B cell (primary cell): ENCODE data around the gene LRP2. TPM values are rescaled to one million over a fixed set of nuclear protein-coding genes. Genes with fewer than 3 reads are reported as not detected.

Source experiments
- ATAC-seq: fragments of 200-7000 bp; cut with Tn5 transposase; one replicate; pipeline ENCODE4 v1.10.0; 2021; ENCODE audit warnings: low read depth, mild to moderate bottlenecking, moderate number of reproducible peaks, moderate library complexity
- CTCF ChIA-PET: fragments of 350-600 bp; sonication (Branson Sonifier 250); formaldehyde crosslinking; loops from one replicate; lab custom pipeline; 2021; ENCODE audit warnings: antibody characterized with exemption, inconsistent platforms; lab: Charles Lee
- POLR2A ChIA-PET: fragments of 350-600 bp; sonication (Branson Sonifier 250); formaldehyde crosslinking; loops from one replicate; lab custom pipeline; 2021; ENCODE audit warnings: antibody characterized with exemption; lab: Charles Lee
- DNase-seq: peaks from one replicate; pipeline ENCODE4 v3.0.0; 2013
- H2AFZ ChIP-seq: 2 replicates; pipeline ENCODE4 v1.6.1; 2012; ENCODE audit warnings: mild to moderate bottlenecking, low read depth, low read length; ENCODE audit not compliant: insufficient read depth, poor library complexity, severe bottlenecking
- H3K27ac ChIP-seq, 2 donors: 1 replicate in 1 of 2; 2 replicates in 1 of 2; pipeline ENCODE4 v1.5.1; 2012 to 2013; ENCODE audit warnings: low read length in 2 of 2, mild to moderate bottlenecking in 2 of 2, moderate library complexity in 1 of 2
- H3K27me3 ChIP-seq, 4 experiments: fragments of 200-600 bp in 1 of 4; sonication (generic) in 1 of 4; replicated peaks in 1 of 4; 1 replicate in 2 of 4; 2 replicates in 2 of 4; pipeline versions ENCODE4 v1.6.1 to v1.7.0; 2013 to 2016; ENCODE audit warnings: low read length in 3 of 4, mild to moderate bottlenecking in 2 of 4, mixed read lengths in 1 of 4, moderate library complexity in 1 of 4; ENCODE audit not compliant: insufficient read depth in 4 of 4, control insufficient read depth in 3 of 4; ENCODE audit errors: control extremely low read depth in 1 of 4
- H3K36me3 ChIP-seq, 2 experiments: replicated peaks in 1 of 2; 1 replicate in 1 of 2; 2 replicates in 1 of 2; pipeline versions ENCODE4 v1.6.1 to v1.7.1; 2013; ENCODE audit warnings: low read length in 1 of 2; ENCODE audit not compliant: insufficient read depth in 2 of 2, control insufficient read depth in 1 of 2; ENCODE audit errors: control extremely low read depth in 1 of 2, extremely low read depth in 1 of 2
- H3K4me1 ChIP-seq, 2 donors: fragments of 200-600 bp in 1 of 2; sonication (generic) in 1 of 2; 1 replicate in 1 of 2; 2 replicates in 1 of 2; pipeline versions ENCODE4 v1.5.1 to v1.6.1; 2013 to 2017; ENCODE audit warnings: low read length in 2 of 2; ENCODE audit not compliant: control insufficient read depth in 2 of 2, insufficient read depth in 2 of 2
- H3K4me2 ChIP-seq: replicated peaks from 2 replicates; pipeline ENCODE3; 2012; ENCODE audit warnings: mild to moderate bottlenecking, low read depth, low read length; ENCODE audit not compliant: poor library complexity, severe bottlenecking
- H3K4me3 ChIP-seq, 5 experiments: fragments of 200-600 bp in 1 of 5; sonication (generic) in 1 of 5; 1 replicate in 3 of 5; 2 replicates in 2 of 5; pipeline versions ENCODE4 v1.5.1 to v1.7.0; 2011 to 2016; ENCODE audit warnings: low read length in 4 of 5, mild to moderate bottlenecking in 4 of 5, low read depth in 2 of 5, control low read depth in 1 of 5, moderate library complexity in 1 of 5; ENCODE audit not compliant: insufficient read depth in 1 of 5; ENCODE audit errors: control extremely low read depth in 1 of 5, extremely low read depth in 1 of 5
- H3K79me2 ChIP-seq: fragments of 200-600 bp; sonication (generic); one replicate; pipeline ENCODE4 v1.6.0; 2016; ENCODE audit warnings: low read length; ENCODE audit not compliant: control insufficient read depth, insufficient read depth
- H3K9ac ChIP-seq: fragments of 200-600 bp; sonication (generic); 2 replicates; pipeline ENCODE4 v1.6.1; 2017; ENCODE audit warnings: mild to moderate bottlenecking, low read length, moderate library complexity
- H3K9me3 ChIP-seq, 3 donors: one replicate each; pipeline versions ENCODE4 v1.6.1 to v1.7.1; 2013; ENCODE audit warnings: low read length in 2 of 3; ENCODE audit not compliant: control insufficient read depth in 2 of 3, insufficient read depth in 1 of 3; ENCODE audit errors: control extremely low read depth in 1 of 3
- H4K20me1 ChIP-seq: 2 replicates; pipeline ENCODE4 v1.6.0; 2012; ENCODE audit warnings: mild to moderate bottlenecking, low read length; ENCODE audit not compliant: insufficient read depth, control insufficient read depth, poor library complexity, severe bottlenecking
- H3K27ac Mint-ChIP-seq: one replicate; pipeline ENCODE4 v1.8.0; 2021; ENCODE audit warnings: mixed read lengths
- H3K27me3 Mint-ChIP-seq: one replicate; pipeline ENCODE4 v1.8.0; 2021; ENCODE audit warnings: mixed read lengths
- H3K4me1 Mint-ChIP-seq: one replicate; pipeline ENCODE4 v1.8.0; 2021; ENCODE audit warnings: mixed read lengths
- H3K4me3 Mint-ChIP-seq: one replicate; pipeline ENCODE4 v1.8.0; 2021; ENCODE audit warnings: mixed read lengths
- H3K9me3 Mint-ChIP-seq: one replicate; pipeline ENCODE4 v1.8.0; 2022; ENCODE audit warnings: mixed read lengths; ENCODE audit not compliant: insufficient read depth
- CTCF ChIP-seq: fragments of 200-600 bp; IDR thresholded peaks from one replicate; pipeline ENCODE4 v1.8.0; 2022; ENCODE audit warnings: antibody characterized with exemption, mild to moderate bottlenecking
- EZH2 ChIP-seq: IDR thresholded peaks from 2 replicates; pipeline ENCODE4 v1.6.1; 2012; ENCODE audit warnings: borderline replicate concordance, low read depth, mild to moderate bottlenecking, moderate library complexity, low read length; ENCODE audit not compliant: insufficient read depth, poor library complexity, severe bottlenecking
- WGBS: methylation state at CpG from one replicate; pipeline ENCODE4 v1.1.5; 2013; ENCODE audit warnings: missing lambda C conversion rate; ENCODE audit not compliant: insufficient coverage; 5-methylcytosine and 5-hydroxymethylcytosine counted together
- intact Hi-C: fragments of 100-400 bp; cut with micrococcal nuclease; formaldehyde crosslinking; loops from one replicate; pipeline ENCODE4 v1.10.0; 2022
- polyA plus RNA-seq: library from polyadenylated mRNA; depleted of rRNA; stranded (reverse); fragments of >200 nt; gene quantifications from 2 replicates; pipeline ENCODE4 v1.2.3, GENCODE V29; 2012
- total RNA-seq, 2 donors: library from RNA; stranded (reverse); fragments of 120-200 nt in 1 of 2; gene quantifications; 1 replicate in 1 of 2; 2 replicates in 1 of 2; pipeline versions ENCODE4 v1.2.3 to v1.2.4, GENCODE V29; 2013 to 2022

Gene LRP2
- total and polyA plus RNA-seq, 2 donors (not counting 1 experiment from before 2014, with no cell fraction given) = not detected

- CTCF ChIA-PET = no interaction called here
Observed at GRCh38 chr2:169189132-169189531, 173.2 kb downstream of the LRP2 start.

GRCh38 chr2:169185711-169186110 lies 176.6 kb downstream of the LRP2 start:
- CTCF ChIA-PET = no interaction called here
- ATAC-seq = no peak
- no peaks in the 10 kb centered on the region for H3K27me3 ChIP-seq
- H3K4me2 ChIP-seq = no peak overlapping the region
- intact Hi-C loops = no loop called here
- no peak overlapping the region for H2AFZ ChIP-seq
- no peak overlapping the region for H3K9ac ChIP-seq
- H3K79me2 ChIP-seq = no peaks in the 10 kb centered on the region
- no peaks in the 10 kb centered on the region for H3K4me1 ChIP-seq
- no peak for DNase-seq
- H3K27ac ChIP-seq = no peak overlapping the region
- Mint-ChIP-seq H3K9me3 (no peaks in the 10 kb centered on the region), H3K27me3 (peaks cover 8% of the 10 kb centered on the region), H3K4me3 (no peak overlapping the region), H3K4me1 (no peaks in the 10 kb centered on the region), H3K27ac (no peak overlapping the region)
- POLR2A ChIA-PET = no interaction called here
- TF ChIP-seq CTCF (no peak), EZH2 (no peak)
- 90% methylated on average over 2 of the region's 8 CpGs for WGBS
- no peaks in the 10 kb centered on the region for H3K36me3 ChIP-seq
- no peaks in the 10 kb centered on the region for H4K20me1 ChIP-seq
- no peaks in the 10 kb centered on the region for H3K9me3 ChIP-seq
- H3K4me3 ChIP-seq = no peak overlapping the region

More at GRCh38 chr2:169189132-169189531, 173.2 kb downstream of the LRP2 start:
- H2AFZ ChIP-seq = no peak overlapping the region
- Mint-ChIP-seq H3K4me1 (no peaks in the 10 kb centered on the region), H3K27me3 (peaks cover 8% of the 10 kb centered on the region), H3K4me3 (no peak overlapping the region), H3K9me3 (no peaks in the 10 kb centered on the region), H3K27ac (no peak overlapping the region)
- H3K27ac ChIP-seq = no peak overlapping the region
- ATAC-seq = no peak
- POLR2A ChIA-PET = no interaction called here
- no peak for DNase-seq
- no peak overlapping the region for H3K4me3 ChIP-seq
- H3K9ac ChIP-seq = no peak overlapping the region
- no peaks in the 10 kb centered on the region for H3K27me3 ChIP-seq
- no peak overlapping the region for H3K4me2 ChIP-seq
- H3K9me3 ChIP-seq = no peaks in the 10 kb centered on the region
- intact Hi-C loops = no loop called here
- no peaks in the 10 kb centered on the region for H3K79me2 ChIP-seq
- no peaks in the 10 kb centered on the region for H3K36me3 ChIP-seq
- TF ChIP-seq EZH2 = no peak
- TF ChIP-seq CTCF = no peak
- no peaks in the 10 kb centered on the region for H3K4me1 ChIP-seq
- no CpG with 5 or more reads among the region's 3 CpGs for WGBS
- H4K20me1 ChIP-seq = no peaks in the 10 kb centered on the region
